Body of pancreas (tissue), 4 donors: Measurements from ENCODE around the gene PDC.

Source experiments
- CTCF ChIP-seq, 7 experiments: fragments of 450-650 bp in 4 of 7; fragments of 200-600 bp in 3 of 7; sonication (generic) in 3 of 7; IDR thresholded peaks; one replicate each; pipeline ENCODE4 v1.5.1; 2016 to 2019; ENCODE audit warnings: antibody characterized with exemption in 7 of 7
- POLR2A ChIP-seq, 3 donors: fragments of 450-650 bp; IDR thresholded peaks; one replicate each; pipeline ENCODE4 v1.6.1; 2016; ENCODE audit warnings: antibody characterized with exemption in 3 of 3, mild to moderate bottlenecking in 2 of 3

- TF ChIP-seq CTCF (IDR thresholded peaks at IDR 0.05) (no peak), POLR2A (IDR thresholded peaks at IDR 0.05) (no peak)
These were observed 51.8 kb downstream of the PDC start for GRCh38 chr1:186409091-186409490.
